Measurements from ENCODE around the gene DEGS1.
"Not testable (repeated sequence)": the region's sequence is repeated elsewhere in the genome, so short reads cannot be mapped to it uniquely, and the experiment has no call there.

Gene DEGS1

DNA sequence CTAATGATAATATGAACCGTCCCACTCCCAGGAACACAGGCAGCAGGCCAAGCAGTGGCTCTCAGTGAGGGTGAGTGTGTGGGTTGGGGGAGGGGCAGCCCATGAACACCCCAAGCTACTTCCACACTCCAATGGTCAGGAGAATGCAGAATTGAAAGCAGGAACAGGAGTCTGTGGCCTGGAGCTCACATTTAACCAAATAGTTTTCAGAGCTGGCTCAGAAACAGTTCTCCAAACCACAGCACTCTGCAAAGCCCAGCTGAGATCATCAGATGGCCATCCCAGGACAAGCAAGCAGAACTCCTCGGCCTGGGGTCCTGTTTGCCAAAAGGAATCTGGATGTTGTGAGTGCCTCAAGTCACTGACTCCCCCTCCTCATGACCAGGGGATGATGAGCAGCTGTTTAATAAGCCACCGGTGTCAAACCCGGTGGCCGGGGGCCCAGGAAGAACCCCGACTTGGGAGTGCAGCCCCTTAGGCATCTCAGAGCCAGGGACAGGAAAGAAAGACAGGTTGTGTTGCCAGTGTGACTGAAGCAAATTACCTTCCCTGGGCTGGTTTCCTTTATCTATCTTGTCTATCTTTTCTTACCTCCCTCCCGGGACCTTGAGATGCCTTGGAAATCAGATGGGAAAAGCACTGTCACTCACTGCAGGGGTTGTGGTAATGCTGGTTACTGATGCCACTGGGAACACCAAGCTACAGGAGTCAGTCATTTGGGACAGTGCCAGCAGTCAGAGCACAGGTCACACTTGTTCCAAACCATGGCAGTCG is 20.4 kb downstream of the DEGS1 start:
- DNase-seq, result no peak
- no peaks in the 10 kb centered on the region for H3K79me2 ChIP-seq (ENCODE audit: low read length)
- no peaks in the 10 kb centered on the region for H3K4me1 ChIP-seq (ENCODE audit: low read length)
- H3K36me3 ChIP-seq (replicated peaks; ENCODE audit: insufficient read depth, low read length), result no peaks in the 10 kb centered on the region
- H3K9me3 ChIP-seq (replicated peaks; ENCODE audit: insufficient read depth, low read length), result no peaks in the 10 kb centered on the region
- no peak overlapping the region for H3K4me2 ChIP-seq (ENCODE audit: low read depth, low read length)
- H3F3A ChIP-seq (ENCODE audit: insufficient read depth, low read length), result no peaks in the 10 kb centered on the region
- no peaks in the 10 kb centered on the region for H3K27me3 ChIP-seq (replicated peaks; ENCODE audit: insufficient read depth, low read length)
- no peaks in the 10 kb centered on the region for H4K20me1 ChIP-seq (ENCODE audit: insufficient read depth, low read length)
- H3K9ac ChIP-seq (ENCODE audit: low read length), result no peak overlapping the region
- H2AFZ ChIP-seq (ENCODE audit: low read length), result no peak overlapping the region
- no peak overlapping the region for H3K4me3 ChIP-seq (ENCODE audit: low read length)
- TF ChIP-seq CTCF (IDR thresholded peaks at IDR 0.05; ENCODE audit: low read length), result no peak
- no peak for TF ChIP-seq EZH2 (optimal IDR thresholded peaks at IDR 0.05; ENCODE audit: low read depth, low read length)
- no peak for TF ChIP-seq EZH2phosphoT487 (IDR thresholded peaks at IDR 0.05; ENCODE audit: low read length)
- H3K9me2 ChIP-seq (replicated peaks; ENCODE audit: insufficient read depth, low read length), result no peaks in the 10 kb centered on the region
- no peak overlapping the region for H3K27ac ChIP-seq (ENCODE audit: low read length)

GRCh38 chr1:224205438-224205840 is 22.4 kb downstream of the DEGS1 start:
- H3K4me3 ChIP-seq (ENCODE audit: low read length), result no peak overlapping the region
- H3K79me2 ChIP-seq (ENCODE audit: low read length), result no peaks in the 10 kb centered on the region
- H3K4me1 ChIP-seq (ENCODE audit: low read length), result no peaks in the 10 kb centered on the region
- H3K4me2 ChIP-seq (ENCODE audit: low read depth, low read length), result no peak overlapping the region
- H3K27ac ChIP-seq (ENCODE audit: low read length), result no peak overlapping the region
- H3K27me3 ChIP-seq (replicated peaks; ENCODE audit: insufficient read depth, low read length), result no peaks in the 10 kb centered on the region
- no peak overlapping the region for H2AFZ ChIP-seq (ENCODE audit: low read length)
- H3K36me3 ChIP-seq (replicated peaks; ENCODE audit: insufficient read depth, low read length), result no peaks in the 10 kb centered on the region
- H3K9me3 ChIP-seq (replicated peaks; ENCODE audit: insufficient read depth, low read length), result no peaks in the 10 kb centered on the region
- H3F3A ChIP-seq (ENCODE audit: insufficient read depth, low read length), result no peaks in the 10 kb centered on the region
- TF ChIP-seq EZH2 (optimal IDR thresholded peaks at IDR 0.05; ENCODE audit: low read depth, low read length) (no peak), CTCF (IDR thresholded peaks at IDR 0.05; ENCODE audit: low read length) (no peak), EZH2phosphoT487 (IDR thresholded peaks at IDR 0.05; ENCODE audit: low read length) (no peak)
- H3K9ac ChIP-seq (ENCODE audit: low read length), result no peak overlapping the region
- H3K9me2 ChIP-seq (replicated peaks; ENCODE audit: insufficient read depth, low read length), result no peaks in the 10 kb centered on the region
- DNase-seq, result no peak
- no peaks in the 10 kb centered on the region for H4K20me1 ChIP-seq (ENCODE audit: insufficient read depth, low read length)

- H3K27me3 ChIP-seq (replicated peaks; ENCODE audit: insufficient read depth, low read length); H3K4me1 ChIP-seq (ENCODE audit: low read length); H3K9me3 ChIP-seq (replicated peaks; ENCODE audit: insufficient read depth, low read length); H3K27ac ChIP-seq (ENCODE audit: low read length); H3K79me2 ChIP-seq (ENCODE audit: low read length); H3K4me2 ChIP-seq (ENCODE audit: low read depth, low read length); H4K20me1 ChIP-seq (ENCODE audit: insufficient read depth, low read length); H3K4me3 ChIP-seq (ENCODE audit: low read length); H3K9me2 ChIP-seq (replicated peaks; ENCODE audit: insufficient read depth, low read length); H2AFZ ChIP-seq (ENCODE audit: low read length); DNase-seq; H3F3A ChIP-seq (ENCODE audit: insufficient read depth, low read length); H3K36me3 ChIP-seq (replicated peaks; ENCODE audit: insufficient read depth, low read length); H3K9ac ChIP-seq (ENCODE audit: low read length): not testable (repeated sequence)
Measured at GRCh38 chr1:224205931-224206538, 23.0 kb downstream of the DEGS1 start.

Data from MM.1S (cell line).